Right lobe of liver (tissue), 4 donors: ENCODE measurements around the gene ACTN4.

Experiments
- CTCF ChIP-seq, 4 donors: fragments of 200-600 bp in 3 of 4; fragments of 450-650 bp in 1 of 4; IDR thresholded peaks; one replicate each; pipeline versions ENCODE4 v1.5.1 to v1.8.0; 2016 to 2022; ENCODE audit warnings: antibody characterized with exemption in 4 of 4, mild to moderate bottlenecking in 2 of 4
- POLR2A ChIP-seq: fragments of 450-650 bp; IDR thresholded peaks from one replicate; pipeline ENCODE4 v1.6.1; 2017; ENCODE audit warnings: antibody characterized with exemption, mild to moderate bottlenecking
- donor health status: DM: no; HTN: no; CAD: no.
- donor health status: DM: no; HTN: no; CAD: no.
- donor health status: DM: no; HTN: yes; CAD: no.

- TF ChIP-seq CTCF (IDR thresholded peaks at IDR 0.05) (peak; percentile 90 to 96 (median 96)), POLR2A (no peak)
Observed at GRCh38 chr19:38634757-38635482, 12.5 kb upstream of the ACTN4 start.
